Caco-2 (cell line): ENCODE measurements around the gene ATG13. TPM values are rescaled to one million over a fixed set of nuclear protein-coding genes. Genes with fewer than 3 reads are reported as not detected.

ENCODE experiments used
- BruUV-seq: library from RNA; stranded (reverse); fragments of 400-500 nt; replicated peaks from 2 replicates; lab custom pipeline; 2021; lab: Mats Ljungman, UMichigan
- CTCF ChIA-PET: fragments of 300-600 bp; sonication (Branson Sonifier 250); formaldehyde crosslinking; loops from one replicate; lab custom pipeline; 2022; ENCODE audit warnings: antibody characterized with exemption; lab: Charles Lee
- POLR2A ChIA-PET: fragments of 300-600 bp; sonication (Branson Sonifier 250); formaldehyde crosslinking; loops from one replicate; lab custom pipeline; 2022; ENCODE audit warnings: antibody characterized with exemption; lab: Charles Lee
- DNase-seq, 2 experiments: peaks; one replicate each; pipeline versions ENCODE4 v3.0.0 to v3.0.0-alpha.2; 2020 to 2022
- H3K27me3 ChIP-seq: replicated peaks from 2 replicates; pipeline ENCODE4 v1.6.0; 2011; ENCODE audit warnings: low read length; ENCODE audit not compliant: control insufficient read depth, insufficient read depth
- H3K36me3 ChIP-seq: 2 replicates; pipeline ENCODE4 v1.5.1; 2011; ENCODE audit warnings: low read length; ENCODE audit not compliant: control insufficient read depth, insufficient read depth
- H3K4me1 ChIP-seq: fragments of 250-450 bp; sonication (Bioruptor Pico); 2 replicates; pipeline ENCODE4 v1.5.1; 2020; ENCODE audit warnings: mild to moderate bottlenecking
- H3K4me3 ChIP-seq: 2 replicates; pipeline ENCODE4 v1.5.1; 2011; ENCODE audit warnings: low read depth, mild to moderate bottlenecking, control low read depth, low read length
- H3K9me3 ChIP-seq: fragments of 250-450 bp; sonication (Bioruptor Pico); 2 replicates; pipeline ENCODE4 v1.5.1; 2020; ENCODE audit warnings: mild to moderate bottlenecking, moderate library complexity
- H3K27ac Mint-ChIP-seq: one replicate; pipeline ENCODE4 v1.8.0; 2022; ENCODE audit warnings: mixed read lengths; ENCODE audit not compliant: unreplicated experiment
- H3K27me3 Mint-ChIP-seq: one replicate; pipeline ENCODE4 v1.8.0; 2022; ENCODE audit warnings: mixed read lengths; ENCODE audit not compliant: insufficient read depth, unreplicated experiment
- H3K36me3 Mint-ChIP-seq: one replicate; pipeline ENCODE4 v1.8.0; 2022; ENCODE audit warnings: mild to moderate bottlenecking, mixed read lengths; ENCODE audit not compliant: insufficient read depth, unreplicated experiment
- H3K4me1 Mint-ChIP-seq: one replicate; pipeline ENCODE4 v1.8.0; 2022; ENCODE audit warnings: low read depth, mixed read lengths; ENCODE audit not compliant: unreplicated experiment
- H3K4me3 Mint-ChIP-seq: one replicate; pipeline ENCODE4 v1.8.0; 2022; ENCODE audit warnings: mild to moderate bottlenecking, moderate library complexity, mixed read lengths; ENCODE audit not compliant: unreplicated experiment
- H3K9me3 Mint-ChIP-seq: one replicate; pipeline ENCODE4 v1.8.0; 2022; ENCODE audit warnings: mixed read lengths; ENCODE audit not compliant: unreplicated experiment
- CTCF ChIP-seq, 2 experiments: fragments of 200-600 bp in 1 of 2; IDR thresholded peaks; 1 replicate in 1 of 2; 2 replicates in 1 of 2; pipeline versions ENCODE4 v1.5.1 to v1.8.0; 2011 to 2022; ENCODE audit warnings: antibody characterized with exemption in 1 of 2, control low read depth in 1 of 2, inconsistent platforms in 1 of 2, low read depth in 1 of 2, low read length in 1 of 2, mild to moderate bottlenecking in 1 of 2, moderate library complexity in 1 of 2; ENCODE audit not compliant: insufficient read depth in 1 of 2, severe bottlenecking in 1 of 2, unreplicated experiment in 1 of 2
- intact Hi-C: fragments of 100-400 bp; cut with micrococcal nuclease; formaldehyde crosslinking; loops from one replicate; pipeline ENCODE4 v1.10.0; 2022; ENCODE audit not compliant: unreplicated experiment
- total RNA-seq: library from RNA; stranded (reverse); gene quantifications from 2 replicates; pipeline ENCODE4 v1.2.3, GENCODE V29; 2022

Gene ATG13
- total RNA-seq, 1 experiment from 2014 or later = 101 TPM

DNA sequence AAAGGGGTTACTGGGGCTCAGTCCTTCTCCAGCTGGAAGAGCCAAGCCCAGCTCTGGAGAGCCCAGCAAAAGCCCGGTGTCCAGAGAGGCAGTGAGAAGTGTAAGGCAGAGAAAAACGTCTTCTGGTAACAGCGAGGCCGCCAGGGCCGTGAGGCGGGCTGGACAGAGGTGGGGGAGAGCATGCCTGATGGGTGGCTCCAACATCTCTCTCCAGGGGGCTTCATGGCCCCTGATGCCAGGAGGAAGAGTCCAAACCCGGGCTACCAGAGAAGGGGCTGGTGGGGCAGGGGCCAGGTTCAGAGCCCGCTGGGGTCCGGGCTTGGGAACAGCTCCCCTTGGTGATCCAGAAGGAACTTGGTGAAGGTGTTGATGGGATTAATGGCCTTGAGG lies 61.4 kb downstream of the ATG13 start:
- H3K4me1 ChIP-seq = peaks cover 22% of the 10 kb centered on the region
- Mint-ChIP-seq H3K4me3 (no peak overlapping the region), H3K27me3 (no peaks in the 10 kb centered on the region), H3K27ac (no peak overlapping the region), H3K9me3 (no peaks in the 10 kb centered on the region), H3K36me3 (peaks cover 34% of the 10 kb centered on the region), H3K4me1 (peaks cover 12% of the 10 kb centered on the region)
- H3K27me3 ChIP-seq = no peaks in the 10 kb centered on the region
- intact Hi-C loops = no loop called here
- H3K4me3 ChIP-seq = no peak overlapping the region
- no peak for TF ChIP-seq CTCF (IDR thresholded peaks at IDR 0.05; ENCODE audit: insufficient read depth in 1 of 2, low read depth in 1 of 2, low read length in 1 of 2, severe bottlenecking in 1 of 2, unreplicated experiment in 1 of 2)
- peaks cover 3% of the 10 kb centered on the region; the same call in 1 of the 2 replicates for H3K36me3 ChIP-seq
- ChIA-PET CTCF (interaction anchor here (0.7 kb wide), 1 partner anchor 1546 kb away, joined by 3 read pairs; no protein-coding TSS in a partner anchor), POLR2A (no interaction called here)
- no TSS peak for BruUV-seq
- no peak for DNase-seq
- H3K9me3 ChIP-seq = no peaks in the 10 kb centered on the region

- no peak overlapping the region for H3K4me3 ChIP-seq
- peaks cover 14% of the 10 kb centered on the region for H3K4me1 ChIP-seq
- H3K4me3 Mint-ChIP-seq = no peak overlapping the region
- TF ChIP-seq CTCF (IDR thresholded peaks at IDR 0.05; ENCODE audit: insufficient read depth in 1 of 2, low read depth in 1 of 2, low read length in 1 of 2, severe bottlenecking in 1 of 2, unreplicated experiment in 1 of 2) = no peak
- H3K9me3 Mint-ChIP-seq = no peaks in the 10 kb centered on the region
- ChIA-PET POLR2A (no interaction called here), CTCF (no interaction called here)
- H3K27me3 Mint-ChIP-seq = no peaks in the 10 kb centered on the region
- no peaks in the 10 kb centered on the region for H3K9me3 ChIP-seq
- H3K36me3 Mint-ChIP-seq = peaks cover 41% of the 10 kb centered on the region
- H3K27ac Mint-ChIP-seq = peak overlapping the region; percentile 31
- peaks cover 3% of the 10 kb centered on the region; the same call in 1 of the 2 replicates for H3K36me3 ChIP-seq
- DNase-seq = no peak
- H3K4me1 Mint-ChIP-seq = peaks cover 11% of the 10 kb centered on the region
- no TSS peak for BruUV-seq
- H3K27me3 ChIP-seq = no peaks in the 10 kb centered on the region
- intact Hi-C loops = no loop called here
These were observed 62.1 kb downstream of the ATG13 start for GRCh38 chr11:46679241-46680163.

GRCh38 chr11:46680164-46680760 lies 62.9 kb downstream of the ATG13 start:
- POLR2A ChIA-PET = no interaction called here
- no peaks in the 10 kb centered on the region for H3K27me3 ChIP-seq
- H3K36me3 ChIP-seq = peaks cover 3% of the 10 kb centered on the region; the same call in 1 of the 2 replicates
- H3K4me3 ChIP-seq = no peak overlapping the region
- CTCF ChIA-PET = no interaction called here
- H3K27me3 Mint-ChIP-seq = no peaks in the 10 kb centered on the region
- H3K9me3 Mint-ChIP-seq = no peaks in the 10 kb centered on the region
- peaks cover 3% of the 10 kb centered on the region for H3K4me1 Mint-ChIP-seq
- H3K27ac Mint-ChIP-seq = no peak overlapping the region
- H3K36me3 Mint-ChIP-seq = peaks cover 48% of the 10 kb centered on the region
- BruUV-seq = no TSS peak
- intact Hi-C loops = no loop called here
- H3K9me3 ChIP-seq = no peaks in the 10 kb centered on the region
- TF ChIP-seq CTCF (IDR thresholded peaks at IDR 0.05; ENCODE audit: insufficient read depth in 1 of 2, low read depth in 1 of 2, low read length in 1 of 2, severe bottlenecking in 1 of 2, unreplicated experiment in 1 of 2) = no peak
- H3K4me3 Mint-ChIP-seq = no peak overlapping the region
- no peak for DNase-seq
- H3K4me1 ChIP-seq = peaks cover 6% of the 10 kb centered on the region
